ENCODE measurements around the gene SUN1. TPM values are rescaled to one million over a fixed set of nuclear protein-coding genes. Genes with fewer than 3 reads are reported as not detected.
A peak's percentile ranks its signal among the peaks of the same experiment; 100 is the strongest.

The SUN1 gene
- total RNA-seq, 1 donor from 2014 or later: 127 TPM

GRCh38 chr7:785416-785815 is 46.9 kb upstream of the SUN1 start:
- Histone ChIP-seq H3K9me3 (no peaks in the 10 kb centered on the region), H3K4me3 (no peak overlapping the region), H3K27ac (no peak overlapping the region), H3K27me3 (no peaks in the 10 kb centered on the region), H3K36me3 (peaks cover 32% of the 10 kb centered on the region), H3K4me1 (no peaks in the 10 kb centered on the region)
- ATAC-seq: no peak
- TF ChIP-seq CTCF (IDR thresholded peaks at IDR 0.05): no peak
- no peak for DNase-seq
- intact Hi-C loops (cut with DNase I): loop anchor here (5.0 kb wide), 1 partner anchor 92 kb away; the partner anchor contains the start of gene GET4

GRCh38 chr7:786472-787255 is 45.6 kb upstream of the SUN1 start:
- peaks cover 23% of the 10 kb centered on the region for H3K36me3 ChIP-seq
- H3K27ac ChIP-seq: no peak overlapping the region
- intact Hi-C loops (cut with DNase I): loop anchor here (5.0 kb wide), 1 partner anchor 91 kb away; the partner anchor contains the start of gene GET4
- H3K4me1 ChIP-seq: no peaks in the 10 kb centered on the region
- peak; percentile 76 for TF ChIP-seq CTCF (IDR thresholded peaks at IDR 0.05)
- H3K4me3 ChIP-seq: no peak overlapping the region
- H3K27me3 ChIP-seq: no peaks in the 10 kb centered on the region
- ATAC-seq (peak; percentile 92), DNase-seq (peak; percentile 85)
- no peaks in the 10 kb centered on the region for H3K9me3 ChIP-seq

GRCh38 chr7:787332-788240 is 44.7 kb upstream of the SUN1 start:
- ATAC-seq (no peak), DNase-seq (no peak)
- H3K4me3 ChIP-seq: no peak overlapping the region
- no peaks in the 10 kb centered on the region for H3K27me3 ChIP-seq
- H3K4me1 ChIP-seq: no peaks in the 10 kb centered on the region
- no peak for TF ChIP-seq CTCF (IDR thresholded peaks at IDR 0.05)
- intact Hi-C loops (cut with DNase I): loop anchor here (5.0 kb wide), 1 partner anchor 90 kb away; the partner anchor contains the start of gene GET4
- no peaks in the 10 kb centered on the region for H3K9me3 ChIP-seq
- H3K27ac ChIP-seq: no peak overlapping the region
- peaks cover 23% of the 10 kb centered on the region for H3K36me3 ChIP-seq

GRCh38 chr7:791519-791918 is 40.8 kb upstream of the SUN1 start:
- no peak for DNase-seq
- H3K27ac ChIP-seq: no peak overlapping the region
- no peak overlapping the region for H3K4me3 ChIP-seq
- no peaks in the 10 kb centered on the region for H3K9me3 ChIP-seq
- no peaks in the 10 kb centered on the region for H3K27me3 ChIP-seq
- H3K4me1 ChIP-seq: no peaks in the 10 kb centered on the region
- TF ChIP-seq CTCF (IDR thresholded peaks at IDR 0.05): no peak
- intact Hi-C loops (cut with DNase I): no loop called here
- ATAC-seq: no peak
- H3K36me3 ChIP-seq: no peaks in the 10 kb centered on the region

GRCh38 chr7:794207-794606 is 38.1 kb upstream of the SUN1 start:
- ATAC-seq (no peak), DNase-seq (no peak)
- no peak overlapping the region for H3K27ac ChIP-seq

More at GRCh38 chr7:794207-794606, 38.1 kb upstream of the SUN1 start:
- no peak overlapping the region for H3K4me3 ChIP-seq
- TF ChIP-seq CTCF (IDR thresholded peaks at IDR 0.05): no peak
- intact Hi-C loops (cut with DNase I): no loop called here
- H3K36me3 ChIP-seq: no peaks in the 10 kb centered on the region
- H3K27me3 ChIP-seq: no peaks in the 10 kb centered on the region
- H3K9me3 ChIP-seq: no peaks in the 10 kb centered on the region
- no peaks in the 10 kb centered on the region for H3K4me1 ChIP-seq

All from upper lobe of right lung (tissue), 1 donor.